ENCODE results near the gene GDF10.

Gene GDF10

GRCh38 chr10:47331491-47331890 lies 31.5 kb downstream of the GDF10 start:
- no peak for DNase-seq
- H3K4me3 ChIP-seq (ENCODE audit: insufficient read depth, low read depth, low read length, poor library complexity, severe bottlenecking): no peak overlapping the region
- no peaks in the 10 kb centered on the region for H3K27me3 ChIP-seq (replicated peaks; ENCODE audit: control insufficient read depth, insufficient read depth, low read length, poor library complexity, severe bottlenecking)
- H3K36me3 ChIP-seq (ENCODE audit: control insufficient read depth, insufficient read depth, low read length): no peaks in the 10 kb centered on the region
- no peak overlapping the region for H3K27ac ChIP-seq (ENCODE audit: insufficient read depth, low read length, poor library complexity, severe bottlenecking)
- H3K4me1 ChIP-seq (ENCODE audit: control insufficient read depth, insufficient read depth, low read length, poor library complexity, severe bottlenecking): no peaks in the 10 kb centered on the region
- H3K9me3 ChIP-seq (ENCODE audit: control insufficient read depth, low read length): no peaks in the 10 kb centered on the region

GRCh38 chr10:47331954-47332353 lies 32.0 kb downstream of the GDF10 start:
- H3K27me3 ChIP-seq (replicated peaks; ENCODE audit: control insufficient read depth, insufficient read depth, low read length, poor library complexity, severe bottlenecking): no peaks in the 10 kb centered on the region
- H3K4me1 ChIP-seq (ENCODE audit: control insufficient read depth, insufficient read depth, low read length, poor library complexity, severe bottlenecking): no peaks in the 10 kb centered on the region
- H3K9me3 ChIP-seq (ENCODE audit: control insufficient read depth, low read length): no peaks in the 10 kb centered on the region
- H3K36me3 ChIP-seq (ENCODE audit: control insufficient read depth, insufficient read depth, low read length): no peaks in the 10 kb centered on the region
- no peak overlapping the region for H3K4me3 ChIP-seq (ENCODE audit: insufficient read depth, low read depth, low read length, poor library complexity, severe bottlenecking)
- no peak for DNase-seq
- H3K27ac ChIP-seq (ENCODE audit: insufficient read depth, low read length, poor library complexity, severe bottlenecking): no peak overlapping the region

GRCh38 chr10:47332371-47332770 lies 32.4 kb downstream of the GDF10 start:
- no peaks in the 10 kb centered on the region for H3K36me3 ChIP-seq (ENCODE audit: control insufficient read depth, insufficient read depth, low read length)
- no peak overlapping the region for H3K27ac ChIP-seq (ENCODE audit: insufficient read depth, low read length, poor library complexity, severe bottlenecking)
- no peaks in the 10 kb centered on the region for H3K4me1 ChIP-seq (ENCODE audit: control insufficient read depth, insufficient read depth, low read length, poor library complexity, severe bottlenecking)
- no peaks in the 10 kb centered on the region for H3K9me3 ChIP-seq (ENCODE audit: control insufficient read depth, low read length)
- no peaks in the 10 kb centered on the region for H3K27me3 ChIP-seq (replicated peaks; ENCODE audit: control insufficient read depth, insufficient read depth, low read length, poor library complexity, severe bottlenecking)
- H3K4me3 ChIP-seq (ENCODE audit: insufficient read depth, low read depth, low read length, poor library complexity, severe bottlenecking): no peak overlapping the region
- no peak for DNase-seq

GRCh38 chr10:47332946-47333345 lies 32.9 kb downstream of the GDF10 start:
- no peaks in the 10 kb centered on the region for H3K4me1 ChIP-seq (ENCODE audit: control insufficient read depth, insufficient read depth, low read length, poor library complexity, severe bottlenecking)
- H3K27ac ChIP-seq (ENCODE audit: insufficient read depth, low read length, poor library complexity, severe bottlenecking): no peak overlapping the region
- H3K9me3 ChIP-seq (ENCODE audit: control insufficient read depth, low read length): no peaks in the 10 kb centered on the region
- H3K36me3 ChIP-seq (ENCODE audit: control insufficient read depth, insufficient read depth, low read length): no peaks in the 10 kb centered on the region
- no peak overlapping the region for H3K4me3 ChIP-seq (ENCODE audit: insufficient read depth, low read depth, low read length, poor library complexity, severe bottlenecking)
- no peaks in the 10 kb centered on the region for H3K27me3 ChIP-seq (replicated peaks; ENCODE audit: control insufficient read depth, insufficient read depth, low read length, poor library complexity, severe bottlenecking)
- no peak for DNase-seq

- no peak for DNase-seq
- H3K4me3 ChIP-seq (ENCODE audit: insufficient read depth, low read depth, low read length, poor library complexity, severe bottlenecking): no peak overlapping the region
- H3K27me3 ChIP-seq (replicated peaks; ENCODE audit: control insufficient read depth, insufficient read depth, low read length, poor library complexity, severe bottlenecking): no peaks in the 10 kb centered on the region
- no peaks in the 10 kb centered on the region for H3K36me3 ChIP-seq (ENCODE audit: control insufficient read depth, insufficient read depth, low read length)
- no peak overlapping the region for H3K27ac ChIP-seq (ENCODE audit: insufficient read depth, low read length, poor library complexity, severe bottlenecking)
- H3K9me3 ChIP-seq (ENCODE audit: control insufficient read depth, low read length): no peaks in the 10 kb centered on the region
- no peaks in the 10 kb centered on the region for H3K4me1 ChIP-seq (ENCODE audit: control insufficient read depth, insufficient read depth, low read length, poor library complexity, severe bottlenecking)
These were observed 33.5 kb downstream of the GDF10 start for GRCh38 chr10:47333532-47333931.

GRCh38 chr10:47334466-47335295 lies 34.7 kb downstream of the GDF10 start:
- Histone ChIP-seq H3K27ac (ENCODE audit: insufficient read depth, low read length, poor library complexity, severe bottlenecking) (no peak overlapping the region), H3K27me3 (replicated peaks; ENCODE audit: control insufficient read depth, insufficient read depth, low read length, poor library complexity, severe bottlenecking) (no peaks in the 10 kb centered on the region), H3K36me3 (ENCODE audit: control insufficient read depth, insufficient read depth, low read length) (no peaks in the 10 kb centered on the region)

GRCh38 chr10:47335906-47336305 lies 35.9 kb downstream of the GDF10 start:
- H3K27ac ChIP-seq (ENCODE audit: insufficient read depth, low read length, poor library complexity, severe bottlenecking): no peak overlapping the region
- no peak for DNase-seq
- H3K36me3 ChIP-seq (ENCODE audit: control insufficient read depth, insufficient read depth, low read length): no peaks in the 10 kb centered on the region
- H3K27me3 ChIP-seq (replicated peaks; ENCODE audit: control insufficient read depth, insufficient read depth, low read length, poor library complexity, severe bottlenecking): no peaks in the 10 kb centered on the region
- H3K4me1 ChIP-seq (ENCODE audit: control insufficient read depth, insufficient read depth, low read length, poor library complexity, severe bottlenecking): no peaks in the 10 kb centered on the region
- H3K4me3 ChIP-seq (ENCODE audit: insufficient read depth, low read depth, low read length, poor library complexity, severe bottlenecking): no peak overlapping the region
- no peaks in the 10 kb centered on the region for H3K9me3 ChIP-seq (ENCODE audit: control insufficient read depth, low read length)

More at GRCh38 chr10:47334466-47335295, 34.7 kb downstream of the GDF10 start:
- H3K9me3 ChIP-seq (ENCODE audit: control insufficient read depth, low read length): no peaks in the 10 kb centered on the region
- H3K4me3 ChIP-seq (ENCODE audit: insufficient read depth, low read depth, low read length, poor library complexity, severe bottlenecking): no peak overlapping the region
- no peaks in the 10 kb centered on the region for H3K4me1 ChIP-seq (ENCODE audit: control insufficient read depth, insufficient read depth, low read length, poor library complexity, severe bottlenecking)
- no peak for DNase-seq

GRCh38 chr10:47336387-47337134 lies 36.6 kb downstream of the GDF10 start:
- Histone ChIP-seq H3K36me3 (ENCODE audit: control insufficient read depth, insufficient read depth, low read length) (no peaks in the 10 kb centered on the region), H3K27me3 (replicated peaks; ENCODE audit: control insufficient read depth, insufficient read depth, low read length, poor library complexity, severe bottlenecking) (no peaks in the 10 kb centered on the region), H3K9me3 (ENCODE audit: control insufficient read depth, low read length) (no peaks in the 10 kb centered on the region), H3K4me1 (ENCODE audit: control insufficient read depth, insufficient read depth, low read length, poor library complexity, severe bottlenecking) (no peaks in the 10 kb centered on the region), H3K4me3 (ENCODE audit: insufficient read depth, low read depth, low read length, poor library complexity, severe bottlenecking) (no peak overlapping the region), H3K27ac (ENCODE audit: insufficient read depth, low read length, poor library complexity, severe bottlenecking) (no peak overlapping the region)
- DNase-seq: no peak

- no peak overlapping the region for H3K27ac ChIP-seq (ENCODE audit: insufficient read depth, low read length, poor library complexity, severe bottlenecking)
- no peaks in the 10 kb centered on the region for H3K9me3 ChIP-seq (ENCODE audit: control insufficient read depth, low read length)
- DNase-seq: no peak
These were observed 37.3 kb downstream of the GDF10 start for GRCh38 chr10:47337310-47337709.

GRCh38 chr10:47339186-47339735 lies 39.3 kb downstream of the GDF10 start:
- Histone ChIP-seq H3K4me1 (ENCODE audit: control insufficient read depth, insufficient read depth, low read length, poor library complexity, severe bottlenecking) (no peaks in the 10 kb centered on the region), H3K27me3 (replicated peaks; ENCODE audit: control insufficient read depth, insufficient read depth, low read length, poor library complexity, severe bottlenecking) (no peaks in the 10 kb centered on the region), H3K27ac (ENCODE audit: insufficient read depth, low read length, poor library complexity, severe bottlenecking) (no peak overlapping the region), H3K4me3 (ENCODE audit: insufficient read depth, low read depth, low read length, poor library complexity, severe bottlenecking) (no peak overlapping the region), H3K9me3 (ENCODE audit: control insufficient read depth, low read length) (no peaks in the 10 kb centered on the region), H3K36me3 (ENCODE audit: control insufficient read depth, insufficient read depth, low read length) (no peaks in the 10 kb centered on the region)
- no peak for DNase-seq

More at GRCh38 chr10:47337310-47337709, 37.3 kb downstream of the GDF10 start:
- Histone ChIP-seq H3K4me3 (ENCODE audit: insufficient read depth, low read depth, low read length, poor library complexity, severe bottlenecking) (no peak overlapping the region), H3K4me1 (ENCODE audit: control insufficient read depth, insufficient read depth, low read length, poor library complexity, severe bottlenecking) (no peaks in the 10 kb centered on the region), H3K36me3 (ENCODE audit: control insufficient read depth, insufficient read depth, low read length) (no peaks in the 10 kb centered on the region), H3K27me3 (replicated peaks; ENCODE audit: control insufficient read depth, insufficient read depth, low read length, poor library complexity, severe bottlenecking) (no peaks in the 10 kb centered on the region)
